Neural cell (in vitro differentiated cells): ENCODE results near the gene CHRNA4. TPM values are rescaled to one million over a fixed set of nuclear protein-coding genes. Genes with fewer than 3 reads are reported as not detected.

ENCODE experiments used
- H2AFZ ChIP-seq: fragments of 200-600, 300-800 bp; sonication (generic), shearing (Covaris generic); 2 replicates; pipeline ENCODE4 v1.6.0; 2014; ENCODE audit warnings: low read depth, mild to moderate bottlenecking, antibody characterized with exemption, low read length, moderate library complexity
- H3F3A ChIP-seq: fragments of 200-600 bp; shearing (Covaris generic); 2 replicates; pipeline ENCODE4 v1.6.1; 2016; ENCODE audit warnings: mild to moderate bottlenecking, moderate library complexity, mixed read lengths, antibody characterized with exemption, low read length; ENCODE audit not compliant: insufficient read depth, poor library complexity, severe bottlenecking
- H3K27ac ChIP-seq: fragments of 200-600, 300-800 bp; sonication (generic), shearing (Covaris generic); 2 replicates; pipeline ENCODE4 v1.5.1; 2014; ENCODE audit warnings: mild to moderate bottlenecking, low read length, moderate library complexity
- H3K27me3 ChIP-seq: fragments of 300-800, 200-600 bp; sonication (generic), shearing (Covaris generic); 2 replicates; pipeline ENCODE4 v1.6.0; 2014; ENCODE audit warnings: mild to moderate bottlenecking, low read depth, low read length, moderate library complexity; ENCODE audit not compliant: insufficient read depth
- H3K36me3 ChIP-seq: fragments of 300-800, 200-600 bp; sonication (generic), shearing (Covaris generic); 2 replicates; pipeline ENCODE4 v1.5.1; 2014; ENCODE audit warnings: mild to moderate bottlenecking, antibody characterized with exemption, low read length, moderate library complexity; ENCODE audit not compliant: insufficient read depth
- H3K4me2 ChIP-seq: fragments of 300-800, 200-600 bp; sonication (generic), shearing (Covaris generic); 2 replicates; pipeline ENCODE4 v1.6.0; 2014; ENCODE audit warnings: mild to moderate bottlenecking, low read length
- H3K4me3 ChIP-seq: fragments of 300-800, 200-600 bp; sonication (generic), shearing (Covaris generic); 2 replicates; pipeline ENCODE4 v1.5.1; 2014; ENCODE audit warnings: mild to moderate bottlenecking, low read length, moderate library complexity
- H3K79me2 ChIP-seq: fragments of 200-600 bp; shearing (Covaris generic); replicated peaks from 2 replicates; pipeline ENCODE4 v1.6.0; 2014; ENCODE audit warnings: mild to moderate bottlenecking, low read length, moderate library complexity; ENCODE audit not compliant: insufficient read depth
- H3K9ac ChIP-seq: fragments of 300-800, 200-600 bp; sonication (generic), shearing (Covaris generic); 2 replicates; pipeline ENCODE4 v1.6.1; 2016; ENCODE audit warnings: mild to moderate bottlenecking, low read length, mixed read lengths
- H3K9me2 ChIP-seq: fragments of 200-600 bp; shearing (Covaris generic); 2 replicates; pipeline ENCODE4 v1.6.1; 2016; ENCODE audit warnings: mild to moderate bottlenecking, low read length, mixed read lengths; ENCODE audit not compliant: insufficient read depth
- H3K9me3 ChIP-seq: fragments of 200-600, 300-800 bp; sonication (generic), shearing (Covaris generic); 2 replicates; pipeline ENCODE4 v1.6.1; 2016; ENCODE audit warnings: mild to moderate bottlenecking, mixed run types, low read length, moderate library complexity, mixed read lengths
- H4K20me1 ChIP-seq: fragments of 200-600 bp; shearing (Covaris generic); 2 replicates; pipeline ENCODE4 v1.6.1; 2016; ENCODE audit warnings: mild to moderate bottlenecking, mixed run types; ENCODE audit not compliant: insufficient read depth
- CTCF ChIP-seq: fragments of 450-650 bp; IDR thresholded peaks from 2 replicates; pipeline ENCODE4 v1.5.1; 2014; ENCODE audit warnings: antibody characterized with exemption, mild to moderate bottlenecking, moderate library complexity; ENCODE audit not compliant: poor library complexity, severe bottlenecking
- EP300 ChIP-seq: fragments of 450-650 bp; conservative IDR thresholded peaks from 2 replicates; pipeline ENCODE4 v1.6.1; 2014; ENCODE audit warnings: antibody characterized with exemption, mild to moderate bottlenecking, moderate library complexity; ENCODE audit not compliant: poor library complexity, severe bottlenecking
- EZH2 ChIP-seq: fragments of 200-600, 300-800 bp; shearing (Covaris generic), sonication (generic); IDR thresholded peaks from 2 replicates; pipeline ENCODE4 v1.6.1; 2014; ENCODE audit warnings: antibody characterized with exemption, low read length, borderline replicate concordance, mild to moderate bottlenecking; ENCODE audit not compliant: insufficient read depth, poor library complexity, severe bottlenecking
- MXI1 ChIP-seq: fragments of 450-650 bp; conservative IDR thresholded peaks from 2 replicates; pipeline ENCODE4 v1.6.1; 2014; ENCODE audit warnings: antibody characterized with exemption, mild to moderate bottlenecking; ENCODE audit not compliant: poor library complexity, severe bottlenecking
- POLR2AphosphoS5 ChIP-seq: IDR thresholded peaks from 2 replicates; pipeline ENCODE4 v1.6.1; 2012
- RAD21 ChIP-seq: fragments of 450-650 bp; conservative IDR thresholded peaks from 2 replicates; pipeline ENCODE4 v1.6.1; 2014; ENCODE audit warnings: antibody characterized with exemption, mild to moderate bottlenecking, moderate library complexity
- REST ChIP-seq: IDR thresholded peaks from 2 replicates; pipeline ENCODE4 v1.6.1; 2012; ENCODE audit warnings: borderline replicate concordance
- SMC3 ChIP-seq: fragments of 450-650 bp; conservative IDR thresholded peaks from 2 replicates; pipeline ENCODE4 v1.6.1; 2014; ENCODE audit warnings: antibody characterized with exemption, mild to moderate bottlenecking, moderate library complexity; ENCODE audit not compliant: poor library complexity
- TAF1 ChIP-seq: IDR thresholded peaks from 2 replicates; pipeline ENCODE4 v1.6.1; 2012; ENCODE audit warnings: low read depth
- polyA plus RNA-seq: library from polyadenylated mRNA; depleted of rRNA; stranded (reverse); fragments of >200 nt; gene quantifications from 2 replicates; pipeline ENCODE4 v1.2.3, GENCODE V29; 2014

CHRNA4 gene
- polyA plus RNA-seq, 1 donor from 2014 or later: 6.8 TPM

GRCh38 chr20:63351811-63352591 lies 9.1 kb downstream of the CHRNA4 start:
- Histone ChIP-seq H3K79me2 (no peaks in the 10 kb centered on the region), H3K36me3 (no peaks in the 10 kb centered on the region), H3K9ac (no peak overlapping the region), H3K4me3 (no peak overlapping the region), H3K9me3 (no peaks in the 10 kb centered on the region), H4K20me1 (no peaks in the 10 kb centered on the region), H2AFZ (no peak overlapping the region), H3K27me3 (no peaks in the 10 kb centered on the region), H3K27ac (no peak overlapping the region), H3K9me2 (no peaks in the 10 kb centered on the region), H3K4me2 (no peak overlapping the region), H3F3A (no peaks in the 10 kb centered on the region)
- no peak for TF ChIP-seq POLR2AphosphoS5
- TF ChIP-seq MXI1: no peak
- no peak for TF ChIP-seq REST
- no peak for TF ChIP-seq EP300
- TF ChIP-seq CTCF: no peak
- TF ChIP-seq SMC3: no peak
- no peak for TF ChIP-seq EZH2
- no peak for TF ChIP-seq TAF1
- no peak for TF ChIP-seq RAD21

- Histone ChIP-seq H3K9me2 (no peaks in the 10 kb centered on the region), H3K9me3 (no peaks in the 10 kb centered on the region), H3K9ac (no peak overlapping the region), H3K79me2 (no peaks in the 10 kb centered on the region), H3K36me3 (no peaks in the 10 kb centered on the region), H3F3A (no peaks in the 10 kb centered on the region), H3K27ac (no peak overlapping the region), H3K4me2 (no peak overlapping the region), H3K27me3 (no peaks in the 10 kb centered on the region), H4K20me1 (no peaks in the 10 kb centered on the region), H2AFZ (no peak overlapping the region), H3K4me3 (no peak overlapping the region)
- TF ChIP-seq SMC3 (no peak), RAD21 (no peak), POLR2AphosphoS5 (no peak), EP300 (no peak), REST (no peak), MXI1 (no peak), CTCF (no peak)
These were observed 9.8 kb downstream of the CHRNA4 start for GRCh38 chr20:63351326-63351700.
